ENCODE data around the gene CLDN16.

The CLDN16 gene

DNA sequence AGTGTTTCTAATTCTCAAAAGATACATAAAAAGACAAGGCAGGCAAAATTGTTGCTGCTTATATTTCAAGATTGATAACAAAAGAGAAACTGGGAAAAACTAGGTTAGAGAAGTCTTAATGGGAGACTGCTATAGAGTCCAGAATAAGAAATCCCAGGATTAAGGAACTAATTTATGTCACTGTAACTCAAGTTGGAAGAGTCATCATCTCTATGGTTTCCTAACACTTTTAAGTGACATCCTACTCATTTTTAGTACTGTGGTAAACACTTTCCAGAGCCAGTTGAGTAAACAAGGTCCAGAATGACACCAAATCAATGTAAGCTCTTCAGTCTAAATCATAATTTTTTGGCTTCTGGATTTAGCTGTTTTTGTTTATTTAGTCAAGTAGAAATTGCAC is 8.0 kb downstream of the CLDN16 start:
- Histone ChIP-seq H3K27ac (ENCODE audit: insufficient read depth in 1 of 2, low read depth in 1 of 2, low read length in 2 of 2, poor library complexity in 1 of 2, severe bottlenecking in 2 of 2) (no peak overlapping the region), H3K4me1 (ENCODE audit: control extremely low read depth in 1 of 4, control insufficient read depth in 4 of 4, insufficient read depth in 4 of 4, low read length in 3 of 4) (no peaks in the 10 kb centered on the region), H3K4me3 (ENCODE audit: control insufficient read depth in 1 of 7, extremely low read depth in 1 of 7, insufficient read depth in 4 of 7, low read depth in 2 of 7, low read length in 6 of 7) (no peak overlapping the region), H3K36me3 (ENCODE audit: control insufficient read depth in 4 of 4, insufficient read depth in 4 of 4, low read length in 3 of 4) (no peaks in the 10 kb centered on the region), H3K27me3 (replicated peaks in 2 of 5; ENCODE audit: control insufficient read depth in 4 of 5, insufficient read depth in 5 of 5, low read length in 4 of 5) (peaks cover 0 to 8% (median 0%) of the 10 kb centered on the region in 5 experiments), H3K9me3 (ENCODE audit: control extremely low read depth in 1 of 5, control insufficient read depth in 4 of 5, insufficient read depth in 2 of 5, low read depth in 1 of 5, low read length in 4 of 5) (no peaks in the 10 kb centered on the region)
- no peak for DNase-seq
- CTCF ChIA-PET: no interaction called here
- POLR2A ChIA-PET: no interaction called here

DNA sequence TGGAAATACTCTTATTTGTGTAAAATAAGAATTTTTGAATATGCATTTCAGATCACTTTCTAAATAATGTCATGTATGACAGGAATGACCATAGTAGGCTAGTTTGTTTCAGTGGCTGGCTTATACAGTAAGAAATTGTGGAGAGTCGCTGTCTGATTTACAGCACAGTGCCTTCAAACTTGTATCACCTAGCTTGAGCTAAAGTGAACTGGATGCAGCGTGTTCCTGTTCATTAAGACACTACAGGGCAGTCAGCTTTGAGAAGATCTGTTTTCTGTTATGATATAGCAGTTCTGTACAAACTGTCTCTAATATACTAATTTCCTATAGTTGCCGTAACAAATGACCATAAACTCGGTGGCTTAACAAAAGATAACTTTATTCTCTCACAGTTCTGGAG is 9.9 kb downstream of the CLDN16 start:
- ChIA-PET POLR2A (no interaction called here), CTCF (interaction anchor here (0.7 kb wide), 1 partner anchor 13 kb away, joined by 3 read pairs; no protein-coding TSS in a partner anchor)
- H3K4me1 ChIP-seq (ENCODE audit: control extremely low read depth in 1 of 4, control insufficient read depth in 4 of 4, insufficient read depth in 4 of 4, low read length in 3 of 4): peaks cover 0 to 10% (median 2%) of the 10 kb centered on the region in 4 experiments
- no peak for DNase-seq
- H3K27ac ChIP-seq (ENCODE audit: insufficient read depth in 1 of 2, low read depth in 1 of 2, low read length in 2 of 2, poor library complexity in 1 of 2, severe bottlenecking in 2 of 2): no peak overlapping the region
- peaks cover 0 to 6% (median 0%) of the 10 kb centered on the region in 5 experiments for H3K27me3 ChIP-seq (replicated peaks in 2 of 5; ENCODE audit: control insufficient read depth in 4 of 5, insufficient read depth in 5 of 5, low read length in 4 of 5)
- no peaks in the 10 kb centered on the region for H3K9me3 ChIP-seq (ENCODE audit: control extremely low read depth in 1 of 5, control insufficient read depth in 4 of 5, insufficient read depth in 2 of 5, low read depth in 1 of 5, low read length in 4 of 5)
- H3K36me3 ChIP-seq (ENCODE audit: control insufficient read depth in 4 of 4, insufficient read depth in 4 of 4, low read length in 3 of 4): no peaks in the 10 kb centered on the region
- H3K4me3 ChIP-seq (ENCODE audit: control insufficient read depth in 1 of 7, extremely low read depth in 1 of 7, insufficient read depth in 4 of 7, low read depth in 2 of 7, low read length in 6 of 7): no peak overlapping the region
- WGBS (ENCODE audit: insufficient coverage): 93% methylated on average over 3 of the region's 4 CpGs

DNA sequence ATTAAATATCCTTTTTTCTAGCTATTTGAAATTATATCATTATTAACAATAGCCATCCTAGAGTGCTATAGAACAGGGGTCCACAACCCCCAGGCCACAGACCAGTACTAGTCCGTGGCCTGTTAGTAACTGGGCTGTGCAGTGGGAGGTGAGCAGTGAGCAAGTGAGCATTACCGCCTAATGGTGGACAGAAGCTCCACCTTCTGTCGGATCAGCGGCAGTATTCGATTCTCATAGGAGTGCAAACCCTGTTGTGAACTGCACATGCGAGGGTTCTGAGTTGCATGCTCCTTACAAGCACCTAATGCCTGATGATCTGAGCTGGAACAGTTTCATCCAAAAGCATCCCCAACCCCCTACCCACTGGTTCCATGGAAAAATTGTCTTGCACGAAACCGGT is 11.7 kb downstream of the CLDN16 start:
- POLR2A ChIA-PET: interaction anchor here (0.6 kb wide), 1 partner anchor 1106 kb away, joined by 3 read pairs; no protein-coding TSS in a partner anchor
- DNase-seq: no peak
- CTCF ChIA-PET: interaction anchor here (1.2 to 1.5 kb wide), 4 partner anchors 16 to 438 kb away, joined by 3 read pairs; partner anchors contain the start of gene CLDN1
- Histone ChIP-seq H3K4me3 (ENCODE audit: control insufficient read depth in 1 of 7, extremely low read depth in 1 of 7, insufficient read depth in 4 of 7, low read depth in 2 of 7, low read length in 6 of 7) (no peak overlapping the region), H3K27ac (ENCODE audit: insufficient read depth in 1 of 2, low read depth in 1 of 2, low read length in 2 of 2, poor library complexity in 1 of 2, severe bottlenecking in 2 of 2) (no peak overlapping the region), H3K9me3 (ENCODE audit: control extremely low read depth in 1 of 5, control insufficient read depth in 4 of 5, insufficient read depth in 2 of 5, low read depth in 1 of 5, low read length in 4 of 5) (no peaks in the 10 kb centered on the region), H3K27me3 (replicated peaks in 2 of 5; ENCODE audit: control insufficient read depth in 4 of 5, insufficient read depth in 5 of 5, low read length in 4 of 5) (peaks cover 0 to 6% (median 0%) of the 10 kb centered on the region in 5 experiments), H3K4me1 (ENCODE audit: control extremely low read depth in 1 of 4, control insufficient read depth in 4 of 4, insufficient read depth in 4 of 4, low read length in 3 of 4) (peaks cover 0 to 10% (median 2%) of the 10 kb centered on the region in 4 experiments), H3K36me3 (ENCODE audit: control insufficient read depth in 4 of 4, insufficient read depth in 4 of 4, low read length in 3 of 4) (no peaks in the 10 kb centered on the region)
- 98% methylated on average over 8 of the region's 8 CpGs for WGBS (ENCODE audit: insufficient coverage)

DNA sequence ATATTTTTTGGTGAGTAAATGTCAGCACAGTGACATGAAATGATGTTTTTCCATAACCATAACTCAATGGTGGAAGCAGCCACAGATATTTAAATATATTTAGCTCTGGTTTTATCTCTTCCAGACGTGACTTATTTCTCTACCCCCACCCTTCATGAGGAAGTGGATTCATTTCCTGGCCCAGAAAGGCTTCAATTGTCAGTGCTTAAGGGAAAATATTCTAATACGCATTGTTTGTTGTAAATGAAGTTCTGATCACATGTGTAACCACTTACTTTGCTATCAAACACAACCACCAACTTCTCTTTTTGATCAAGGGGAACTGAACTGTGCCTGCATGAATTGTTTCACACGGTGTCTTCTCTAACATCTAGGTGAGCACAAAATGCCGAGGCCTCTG is 14.0 kb downstream of the CLDN16 start:
- ChIA-PET CTCF (interaction anchor here (1.4 kb wide), 1 partner anchor 12 kb away, joined by 3 read pairs; no protein-coding TSS in a partner anchor), POLR2A (interaction anchor here (0.6 kb wide), 1 partner anchor 1428 kb away, joined by 3 read pairs; no protein-coding TSS in a partner anchor)
- H3K4me3 ChIP-seq (ENCODE audit: control insufficient read depth in 1 of 7, extremely low read depth in 1 of 7, insufficient read depth in 4 of 7, low read depth in 2 of 7, low read length in 6 of 7): no peak overlapping the region
- H3K9me3 ChIP-seq (ENCODE audit: control extremely low read depth in 1 of 5, control insufficient read depth in 4 of 5, insufficient read depth in 2 of 5, low read depth in 1 of 5, low read length in 4 of 5): no peaks in the 10 kb centered on the region
- DNase-seq: peak; percentile 9 to 73 (median 63)
- no peak overlapping the region for H3K27ac ChIP-seq (ENCODE audit: insufficient read depth in 1 of 2, low read depth in 1 of 2, low read length in 2 of 2, poor library complexity in 1 of 2, severe bottlenecking in 2 of 2)
- peaks cover 0 to 6% (median 0%) of the 10 kb centered on the region in 5 experiments for H3K27me3 ChIP-seq (replicated peaks in 2 of 5; ENCODE audit: control insufficient read depth in 4 of 5, insufficient read depth in 5 of 5, low read length in 4 of 5)
- no peaks in the 10 kb centered on the region for H3K36me3 ChIP-seq (ENCODE audit: control insufficient read depth in 4 of 4, insufficient read depth in 4 of 4, low read length in 3 of 4)
- peaks cover 0 to 10% (median 2%) of the 10 kb centered on the region in 4 experiments for H3K4me1 ChIP-seq (ENCODE audit: control extremely low read depth in 1 of 4, control insufficient read depth in 4 of 4, insufficient read depth in 4 of 4, low read length in 3 of 4)
- 10% methylated on average over 2 of the region's 4 CpGs for WGBS (ENCODE audit: insufficient coverage)

DNA sequence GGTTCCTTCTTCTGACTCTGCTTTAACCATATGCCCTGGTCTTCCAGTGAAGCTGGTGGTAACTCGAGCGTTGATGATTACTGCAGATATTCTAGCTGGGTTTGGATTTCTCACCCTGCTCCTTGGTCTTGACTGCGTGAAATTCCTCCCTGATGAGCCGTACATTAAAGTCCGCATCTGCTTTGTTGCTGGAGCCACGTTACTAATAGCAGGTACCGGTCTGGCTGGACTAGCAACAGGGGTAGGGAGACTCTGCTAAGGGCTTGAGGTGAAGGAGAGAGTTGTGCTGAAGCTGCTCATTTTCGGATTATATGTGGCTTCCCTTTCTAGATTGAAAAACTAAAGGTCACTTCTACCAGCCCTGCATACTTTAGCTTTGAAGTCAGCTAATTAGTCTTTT is 16.8 kb downstream of the CLDN16 start:
- CTCF ChIA-PET: interaction anchor here (1.0 to 1.1 kb wide), 2 partner anchors 19 to 40 kb away, joined by 3 read pairs; no protein-coding TSS in a partner anchor
- H3K4me3 ChIP-seq (ENCODE audit: control insufficient read depth in 1 of 7, extremely low read depth in 1 of 7, insufficient read depth in 4 of 7, low read depth in 2 of 7, low read length in 6 of 7): no peak overlapping the region
- POLR2A ChIA-PET: no interaction called here
- H3K4me1 ChIP-seq (ENCODE audit: control extremely low read depth in 1 of 4, control insufficient read depth in 4 of 4, insufficient read depth in 4 of 4, low read length in 3 of 4): peaks cover 0 to 10% (median 2%) of the 10 kb centered on the region in 4 experiments
- DNase-seq: no peak
- H3K36me3 ChIP-seq (ENCODE audit: control insufficient read depth in 4 of 4, insufficient read depth in 4 of 4, low read length in 3 of 4): no peaks in the 10 kb centered on the region
- no peaks in the 10 kb centered on the region for H3K27me3 ChIP-seq (replicated peaks in 2 of 5; ENCODE audit: control insufficient read depth in 4 of 5, insufficient read depth in 5 of 5, low read length in 4 of 5)
- no peaks in the 10 kb centered on the region for H3K9me3 ChIP-seq (ENCODE audit: control extremely low read depth in 1 of 5, control insufficient read depth in 4 of 5, insufficient read depth in 2 of 5, low read depth in 1 of 5, low read length in 4 of 5)
- WGBS (ENCODE audit: insufficient coverage): 96% methylated on average over 7 of the region's 8 CpGs
- no peak overlapping the region for H3K27ac ChIP-seq (ENCODE audit: insufficient read depth in 1 of 2, low read depth in 1 of 2, low read length in 2 of 2, poor library complexity in 1 of 2, severe bottlenecking in 2 of 2)

DNA sequence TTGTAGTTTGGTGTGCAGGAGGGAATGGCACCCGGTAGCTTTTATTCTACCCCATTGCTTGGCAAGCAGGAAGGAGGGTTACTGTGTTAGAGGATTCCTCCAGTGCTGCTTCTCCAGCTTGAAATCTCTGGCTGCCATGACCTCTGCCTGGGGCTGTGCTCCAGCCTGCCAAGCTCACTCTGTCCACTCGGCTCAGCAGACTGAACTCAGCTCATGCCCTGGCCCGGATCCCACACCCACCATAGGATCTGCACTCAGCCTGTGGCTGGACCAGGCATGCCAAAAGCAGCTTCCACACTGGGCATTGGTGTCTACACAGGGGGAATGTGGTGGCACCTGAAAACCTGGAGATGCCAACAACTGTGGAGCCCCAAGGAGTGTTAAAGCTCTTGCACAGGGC is 26.3 kb downstream of the CLDN16 start:
- no peaks in the 10 kb centered on the region for H3K36me3 ChIP-seq (ENCODE audit: control insufficient read depth in 4 of 4, insufficient read depth in 4 of 4, low read length in 3 of 4)
- CTCF ChIA-PET: interaction anchor here (0.9 to 2.3 kb wide), 4 partner anchors 9 to 30 kb away, joined by 3 to 8 read pairs (median 4); no protein-coding TSS in a partner anchor
- WGBS (ENCODE audit: insufficient coverage): 100% methylated on average over 3 of the region's 3 CpGs
- peaks cover 0 to 13% (median 5%) of the 10 kb centered on the region in 5 experiments for H3K9me3 ChIP-seq (ENCODE audit: control extremely low read depth in 1 of 5, control insufficient read depth in 4 of 5, insufficient read depth in 2 of 5, low read depth in 1 of 5, low read length in 4 of 5)
- POLR2A ChIA-PET: no interaction called here
- H3K4me1 ChIP-seq (ENCODE audit: control extremely low read depth in 1 of 4, control insufficient read depth in 4 of 4, insufficient read depth in 4 of 4, low read length in 3 of 4): no peaks in the 10 kb centered on the region
- no peaks in the 10 kb centered on the region for H3K27me3 ChIP-seq (replicated peaks in 2 of 5; ENCODE audit: control insufficient read depth in 4 of 5, insufficient read depth in 5 of 5, low read length in 4 of 5)
- H3K27ac ChIP-seq (ENCODE audit: insufficient read depth in 1 of 2, low read depth in 1 of 2, low read length in 2 of 2, poor library complexity in 1 of 2, severe bottlenecking in 2 of 2): no peak overlapping the region
- no peak for DNase-seq
- no peak overlapping the region for H3K4me3 ChIP-seq (ENCODE audit: control insufficient read depth in 1 of 7, extremely low read depth in 1 of 7, insufficient read depth in 4 of 7, low read depth in 2 of 7, low read length in 6 of 7)

DNA sequence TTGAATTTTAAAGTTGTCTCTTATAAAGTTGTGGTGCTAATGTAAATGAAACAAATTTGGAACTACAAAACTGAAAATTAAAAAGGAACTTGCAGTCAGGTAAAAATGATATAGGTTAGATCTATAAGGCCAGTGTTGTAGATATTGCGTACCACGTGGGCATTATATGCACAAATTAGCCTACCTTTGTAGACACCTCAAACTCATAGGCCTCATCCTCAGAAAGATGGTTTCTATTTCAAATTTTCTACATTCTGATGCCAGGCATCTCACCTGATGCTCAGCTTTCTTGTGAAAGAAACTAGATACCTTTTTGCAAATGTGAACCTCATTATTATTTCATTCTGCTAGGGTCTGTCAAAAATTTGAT is 36.1 kb downstream of the CLDN16 start:
- no peak overlapping the region for H3K27ac ChIP-seq (ENCODE audit: insufficient read depth in 1 of 2, low read depth in 1 of 2, low read length in 2 of 2, poor library complexity in 1 of 2, severe bottlenecking in 2 of 2)
- H3K4me3 ChIP-seq (ENCODE audit: control insufficient read depth in 1 of 7, extremely low read depth in 1 of 7, insufficient read depth in 4 of 7, low read depth in 2 of 7, low read length in 6 of 7): no peak overlapping the region
- ChIA-PET POLR2A (interaction anchor here (0.7 kb wide), 1 partner anchor 194 kb away, joined by 3 read pairs; no protein-coding TSS in a partner anchor), CTCF (interaction anchor here (0.7 to 4.2 kb wide), 11 partner anchors 10 to 463 kb away, joined by 3 to 30 read pairs (median 3); partner anchors contain the start of gene CLDN1)
- H3K36me3 ChIP-seq (ENCODE audit: control insufficient read depth in 4 of 4, insufficient read depth in 4 of 4, low read length in 3 of 4): no peaks in the 10 kb centered on the region
- peaks cover 0 to 20% (median 4%) of the 10 kb centered on the region in 5 experiments for H3K27me3 ChIP-seq (replicated peaks in 2 of 5; ENCODE audit: control insufficient read depth in 4 of 5, insufficient read depth in 5 of 5, low read length in 4 of 5)
- DNase-seq: no peak
- no peaks in the 10 kb centered on the region for H3K9me3 ChIP-seq (ENCODE audit: control extremely low read depth in 1 of 5, control insufficient read depth in 4 of 5, insufficient read depth in 2 of 5, low read depth in 1 of 5, low read length in 4 of 5)
- H3K4me1 ChIP-seq (ENCODE audit: control extremely low read depth in 1 of 4, control insufficient read depth in 4 of 4, insufficient read depth in 4 of 4, low read length in 3 of 4): no peaks in the 10 kb centered on the region
- WGBS (ENCODE audit: insufficient coverage): no CpG with 5 or more reads among the region's 2 CpGs
